Measurements from ENCODE around the gene ZNF44. TPM values are rescaled to one million over a fixed set of nuclear protein-coding genes. Genes with fewer than 3 reads are reported as not detected.

ZNF44 gene
- total and polyA plus RNA-seq, 2 of the 13 experiments (the other 11 are each of a cell fraction or from before 2014, with no cell fraction given): 6.9 to 15.7 TPM

GRCh38 chr19:12331211-12331941, 36.7 kb upstream of the ZNF44 start (continued):
- peak; percentile 54; the same call in 1 of the 2 replicates for TF ChIP-seq ZMYM3 (CRISPR knock-in tag; IDR thresholded peaks at IDR 0.05)
- TF ChIP-seq ARNTL (CRISPR knock-in tag; IDR thresholded peaks at IDR 0.05): peak; percentile 70
- no peak for TF ChIP-seq HES4 (CRISPR knock-in tag; IDR thresholded peaks at IDR 0.05; ENCODE audit: borderline replicate concordance)
- TF ChIP-seq IKZF5 (CRISPR knock-in tag; IDR thresholded peaks at IDR 0.05): peak; percentile 56; the same call in 1 of the 2 replicates
- TF ChIP-seq, protein P1, sequence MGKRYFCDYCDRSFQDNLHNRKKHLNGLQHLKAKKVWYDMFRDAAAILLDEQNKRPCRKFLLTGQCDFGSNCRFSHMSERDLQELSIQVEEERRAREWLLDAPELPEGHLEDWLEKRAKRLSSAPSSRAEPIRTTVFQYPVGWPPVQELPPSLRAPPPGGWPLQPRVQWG (CRISPR knock-in tag; IDR thresholded peaks at IDR 0.05; ENCODE audit: borderline replicate concordance, low read depth): no peak
- TF ChIP-seq GZF1 (CRISPR knock-in tag; IDR thresholded peaks at IDR 0.05): no peak
- TF ChIP-seq GABPA (IDR thresholded peaks at IDR 0.05; ENCODE audit: low read depth, low read length): no peak
- TF ChIP-seq GABPA (CRISPR knock-in tag; IDR thresholded peaks at IDR 0.05; ENCODE audit: low read depth): no peak
- no peak for TF ChIP-seq ZNF800 (CRISPR knock-in tag; IDR thresholded peaks at IDR 0.05)
- no peak for TF ChIP-seq ZNF720 (CRISPR knock-in tag; IDR thresholded peaks at IDR 0.05)
- no peak for TF ChIP-seq ZFYVE20 (CRISPR knock-in tag; IDR thresholded peaks at IDR 0.05; ENCODE audit: borderline replicate concordance, low read depth)
- TF ChIP-seq RFXAP (CRISPR knock-in tag; IDR thresholded peaks at IDR 0.05; ENCODE audit: borderline replicate concordance): peak; percentile 36; the same call in 1 of the 2 replicates
- no peak for TF ChIP-seq CSRNP1 (CRISPR knock-in tag; IDR thresholded peaks at IDR 0.05)
- TF ChIP-seq ZNF766 (CRISPR knock-in tag; IDR thresholded peaks at IDR 0.05; ENCODE audit: borderline replicate concordance): no peak
- TF ChIP-seq NCOR1 (IDR thresholded peaks at IDR 0.05; ENCODE audit: borderline replicate concordance, low read length): peak; percentile 91
- peak; percentile 97 for TF ChIP-seq NR2F2 (IDR thresholded peaks at IDR 0.05; ENCODE audit: borderline replicate concordance, low read depth)
- 0 out of 2 replicates have a peak, but pooled peaks have one; percentile 32 for TF ChIP-seq ZNF225 (CRISPR knock-in tag; IDR thresholded peaks at IDR 0.05)
- no peak for TF ChIP-seq ZNF567 (CRISPR knock-in tag; IDR thresholded peaks at IDR 0.05; ENCODE audit: borderline replicate concordance)
- TF ChIP-seq, protein P2, sequence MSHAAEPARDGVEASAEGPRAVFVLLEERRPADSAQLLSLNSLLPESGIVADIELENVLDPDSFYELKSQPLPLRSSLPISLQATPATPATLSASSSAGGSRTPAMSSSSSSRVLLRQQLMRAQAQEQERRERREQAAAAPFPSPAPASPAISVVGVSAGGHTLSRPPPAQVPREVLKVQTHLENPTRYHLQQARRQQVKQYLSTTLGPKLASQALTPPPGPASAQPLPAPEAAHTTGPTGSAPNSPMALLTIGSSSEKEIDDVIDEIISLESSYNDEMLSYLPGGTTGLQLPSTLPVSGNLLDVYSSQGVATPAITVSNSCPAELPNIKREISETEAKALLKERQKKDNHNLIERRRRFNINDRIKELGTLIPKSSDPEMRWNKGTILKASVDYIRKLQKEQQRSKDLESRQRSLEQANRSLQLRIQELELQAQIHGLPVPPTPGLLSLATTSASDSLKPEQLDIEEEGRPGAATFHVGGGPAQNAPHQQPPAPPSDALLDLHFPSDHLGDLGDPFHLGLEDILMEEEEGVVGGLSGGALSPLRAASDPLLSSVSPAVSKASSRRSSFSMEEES (CRISPR knock-in tag; IDR thresholded peaks at IDR 0.05): peak; percentile 44; the same call in 1 of the 2 replicates

Measured in HepG2 (cell line).